22Rv1 (cell line): ENCODE measurements around the gene GOLGA6C.
"Not testable (repeated sequence)": the region's sequence is repeated elsewhere in the genome, so short reads cannot be mapped to it uniquely, and the experiment has no call there.

Experiments used
- H3K27ac ChIP-seq: fragments of 450-650 bp; 2 replicates; pipeline ENCODE4 v1.5.1; 2017
- ZFX ChIP-seq: fragments of 450-650 bp; IDR thresholded peaks from 2 replicates; pipeline ENCODE4 v1.6.1; 2017; ENCODE audit warnings: antibody characterized with exemption, borderline replicate concordance
- TF ChIP-seq, protein P1 (sequence below): fragments of 450-650 bp; IDR thresholded peaks from 2 replicates; pipeline ENCODE4 v1.5.1; 2017; ENCODE audit warnings: mild to moderate bottlenecking

The GOLGA6C gene, protein sequence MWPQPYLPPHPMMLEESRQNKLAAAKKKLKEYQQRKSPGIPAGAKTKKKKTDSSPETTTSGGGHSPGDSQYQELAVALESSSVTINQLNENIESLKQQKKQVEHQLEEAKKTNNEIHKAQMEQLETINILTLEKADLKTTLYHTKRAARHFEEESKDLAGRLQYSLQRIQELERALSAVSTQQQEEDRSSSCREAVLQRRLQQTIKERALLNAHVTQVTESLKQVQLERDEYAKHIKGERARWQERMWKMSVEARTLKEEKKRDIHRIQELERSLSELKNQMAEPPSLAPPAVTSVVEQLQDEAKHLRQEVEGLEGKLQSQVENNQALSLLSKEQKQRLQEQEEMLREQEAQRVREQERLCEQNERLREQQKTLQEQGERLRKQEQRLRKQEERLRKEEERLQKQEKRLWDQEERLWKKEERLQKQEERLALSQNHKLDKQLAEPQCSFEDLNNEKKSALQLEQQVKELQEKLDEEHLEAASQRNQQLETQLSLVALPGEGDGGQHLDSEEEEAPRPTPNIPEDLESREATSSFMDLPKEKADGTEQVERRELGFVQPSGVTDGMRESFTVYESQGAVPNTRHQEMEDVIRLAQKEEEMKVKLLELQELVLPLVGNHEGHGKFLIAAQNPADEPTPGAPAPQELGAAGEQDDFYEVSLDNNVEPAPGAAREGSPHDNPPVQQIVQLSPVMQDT

DNA sequence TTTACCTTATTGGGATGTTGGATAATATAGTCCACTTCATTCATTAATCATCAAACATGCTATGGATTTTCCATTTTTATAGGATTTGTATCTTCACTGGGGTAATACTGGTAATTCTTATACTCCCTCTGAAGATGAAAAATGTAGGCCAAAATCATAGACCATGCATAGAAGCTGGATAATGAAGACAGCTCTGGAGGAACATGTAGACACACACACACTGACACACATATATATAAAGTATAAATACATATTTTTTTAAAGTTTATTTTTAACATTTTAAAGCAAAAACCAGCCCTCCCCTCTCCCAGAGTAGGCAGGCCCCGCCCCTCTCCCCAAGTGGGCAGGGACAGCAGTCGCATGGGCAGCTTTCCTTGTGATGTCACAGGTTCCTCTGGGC lies at the start of gene GOLGA6C:
Gene GOLGA6C (plus strand): TSS at position 301 of the 400 bp plus-strand sequence. CDS start 265 bp downstream, outside the sequence.
- not testable (repeated sequence) for H3K27ac ChIP-seq

DNA sequence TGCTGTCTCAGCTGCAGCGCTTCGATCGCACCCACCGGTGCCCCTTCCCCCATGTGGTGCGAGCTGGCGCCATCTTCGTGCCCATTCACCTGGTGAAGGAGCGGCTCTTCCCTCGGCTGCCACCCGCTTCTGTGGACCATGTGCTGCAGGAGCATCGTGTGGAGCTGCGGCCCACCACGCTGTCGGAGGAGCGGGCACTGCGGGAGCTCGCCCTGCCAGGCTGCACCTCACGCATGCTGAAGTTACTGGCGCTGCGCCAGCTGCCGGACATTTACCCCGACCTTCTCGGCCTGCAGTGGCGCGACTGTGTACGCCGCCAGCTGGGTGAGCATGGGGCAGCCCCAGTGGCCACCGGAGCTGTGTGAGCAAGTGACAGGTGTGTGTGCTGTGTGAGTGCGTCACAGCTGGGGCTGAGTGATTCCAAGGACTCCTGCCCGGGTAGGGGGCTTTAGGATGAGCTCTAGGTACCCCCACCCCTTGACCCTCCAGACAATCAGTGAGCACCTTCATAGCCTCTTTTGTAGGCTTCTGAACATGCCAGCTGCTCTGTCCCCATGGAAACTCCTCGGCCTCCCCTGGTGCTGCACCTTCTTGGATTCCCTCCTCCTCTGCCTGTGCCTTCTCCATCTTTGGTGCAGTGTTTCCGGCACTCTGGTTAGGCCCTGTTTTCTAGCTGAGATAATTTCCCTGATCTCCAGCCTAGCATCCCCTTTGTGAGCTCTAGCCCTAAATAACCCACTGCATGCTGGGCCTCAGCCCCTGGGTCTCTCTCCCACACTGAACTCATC lies 49.4 kb upstream of the GOLGA6C start:
- no peak overlapping the region for H3K27ac ChIP-seq

DNA sequence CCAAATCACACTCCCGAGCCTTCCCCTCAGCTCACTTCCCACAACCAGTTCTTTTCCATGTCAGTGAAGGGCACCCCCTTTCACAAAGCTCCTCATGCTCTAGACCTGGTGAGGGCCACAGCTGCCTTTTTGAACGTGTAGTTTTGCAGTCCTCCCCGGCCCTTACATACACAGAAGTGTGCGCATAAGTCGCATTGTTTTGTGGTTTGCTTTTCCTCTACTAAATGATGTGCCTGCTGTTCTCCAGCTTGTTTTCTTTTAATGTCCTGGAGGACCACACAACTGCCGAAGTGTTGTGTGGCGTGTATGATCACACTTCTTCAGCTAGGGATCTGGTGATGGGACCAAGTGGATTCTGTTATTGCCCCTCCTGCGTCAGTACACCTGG lies 48.9 kb upstream of the GOLGA6C start:
- no peak overlapping the region for H3K27ac ChIP-seq
- TF ChIP-seq, protein P1, sequence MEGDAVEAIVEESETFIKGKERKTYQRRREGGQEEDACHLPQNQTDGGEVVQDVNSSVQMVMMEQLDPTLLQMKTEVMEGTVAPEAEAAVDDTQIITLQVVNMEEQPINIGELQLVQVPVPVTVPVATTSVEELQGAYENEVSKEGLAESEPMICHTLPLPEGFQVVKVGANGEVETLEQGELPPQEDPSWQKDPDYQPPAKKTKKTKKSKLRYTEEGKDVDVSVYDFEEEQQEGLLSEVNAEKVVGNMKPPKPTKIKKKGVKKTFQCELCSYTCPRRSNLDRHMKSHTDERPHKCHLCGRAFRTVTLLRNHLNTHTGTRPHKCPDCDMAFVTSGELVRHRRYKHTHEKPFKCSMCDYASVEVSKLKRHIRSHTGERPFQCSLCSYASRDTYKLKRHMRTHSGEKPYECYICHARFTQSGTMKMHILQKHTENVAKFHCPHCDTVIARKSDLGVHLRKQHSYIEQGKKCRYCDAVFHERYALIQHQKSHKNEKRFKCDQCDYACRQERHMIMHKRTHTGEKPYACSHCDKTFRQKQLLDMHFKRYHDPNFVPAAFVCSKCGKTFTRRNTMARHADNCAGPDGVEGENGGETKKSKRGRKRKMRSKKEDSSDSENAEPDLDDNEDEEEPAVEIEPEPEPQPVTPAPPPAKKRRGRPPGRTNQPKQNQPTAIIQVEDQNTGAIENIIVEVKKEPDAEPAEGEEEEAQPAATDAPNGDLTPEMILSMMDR, result no peak
- no peak for TF ChIP-seq ZFX

More for the DNA sequence above, 49.4 kb upstream of the GOLGA6C start:
- TF ChIP-seq, protein P1, result no peak
- no peak for TF ChIP-seq ZFX

DNA sequence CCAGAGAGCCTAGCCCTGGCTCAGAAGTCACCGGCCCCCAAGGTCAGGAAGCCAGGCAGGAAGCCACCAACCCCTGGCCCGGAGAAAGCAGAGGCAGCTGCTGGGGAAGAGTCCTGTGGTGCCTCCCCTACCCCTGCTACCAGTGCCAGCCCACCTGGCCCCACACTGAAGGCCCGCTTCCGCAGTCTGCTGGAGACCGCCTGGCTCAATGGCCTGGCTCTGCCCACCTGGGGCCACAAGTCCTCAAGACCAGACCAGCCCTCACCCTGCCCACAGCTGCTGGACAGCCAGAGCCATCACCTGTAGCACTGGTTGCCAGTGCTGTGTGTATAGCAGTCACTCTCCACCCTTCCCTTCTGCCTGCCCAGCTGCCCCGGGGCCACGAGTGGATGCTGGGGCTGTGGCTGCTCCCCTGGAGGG lies 47.3 kb upstream of the GOLGA6C start:
- no peak overlapping the region for H3K27ac ChIP-seq
- TF ChIP-seq ZFX, result no peak
- TF ChIP-seq, protein P1, result no peak

DNA sequence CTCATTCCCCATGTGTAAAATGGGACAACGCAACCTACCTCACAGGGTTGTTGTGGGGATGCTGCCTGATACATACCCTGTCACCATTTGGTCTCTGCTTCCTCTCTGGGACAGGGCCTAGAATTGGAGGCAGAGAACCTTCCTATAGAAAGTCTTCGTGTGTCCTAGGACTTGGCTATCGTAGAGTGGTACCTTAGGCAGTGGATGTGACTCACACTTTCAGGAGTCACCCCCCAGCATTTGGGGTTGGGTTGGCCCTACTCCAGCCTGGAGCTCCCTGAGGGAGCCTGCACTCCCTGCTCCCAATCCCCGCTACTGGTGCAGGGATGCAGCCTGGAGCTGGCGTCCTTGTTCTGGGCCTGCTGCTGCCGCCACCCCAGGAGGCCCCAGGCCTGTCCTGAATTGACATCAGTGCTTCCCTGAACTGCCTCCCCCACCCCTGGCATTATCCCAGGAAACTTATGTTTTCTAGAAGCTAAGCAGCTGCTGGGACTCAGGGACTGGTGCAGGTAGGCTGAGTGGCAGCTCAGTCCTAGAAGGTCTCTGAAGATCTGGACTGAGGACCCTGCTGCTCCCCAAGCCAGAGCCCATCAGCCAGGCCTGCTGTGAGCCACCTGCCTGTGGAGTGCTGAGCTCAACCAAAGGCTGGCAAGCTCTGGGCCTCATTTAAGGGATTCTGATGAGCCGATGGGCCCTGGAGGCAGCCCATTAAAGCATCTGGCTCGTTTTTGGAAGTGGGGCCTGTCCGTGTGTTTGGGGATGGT lies 46.5 kb upstream of the GOLGA6C start:
- TF ChIP-seq, protein P1, result no peak
- TF ChIP-seq ZFX, result no peak
- H3K27ac ChIP-seq, result no peak overlapping the region

DNA sequence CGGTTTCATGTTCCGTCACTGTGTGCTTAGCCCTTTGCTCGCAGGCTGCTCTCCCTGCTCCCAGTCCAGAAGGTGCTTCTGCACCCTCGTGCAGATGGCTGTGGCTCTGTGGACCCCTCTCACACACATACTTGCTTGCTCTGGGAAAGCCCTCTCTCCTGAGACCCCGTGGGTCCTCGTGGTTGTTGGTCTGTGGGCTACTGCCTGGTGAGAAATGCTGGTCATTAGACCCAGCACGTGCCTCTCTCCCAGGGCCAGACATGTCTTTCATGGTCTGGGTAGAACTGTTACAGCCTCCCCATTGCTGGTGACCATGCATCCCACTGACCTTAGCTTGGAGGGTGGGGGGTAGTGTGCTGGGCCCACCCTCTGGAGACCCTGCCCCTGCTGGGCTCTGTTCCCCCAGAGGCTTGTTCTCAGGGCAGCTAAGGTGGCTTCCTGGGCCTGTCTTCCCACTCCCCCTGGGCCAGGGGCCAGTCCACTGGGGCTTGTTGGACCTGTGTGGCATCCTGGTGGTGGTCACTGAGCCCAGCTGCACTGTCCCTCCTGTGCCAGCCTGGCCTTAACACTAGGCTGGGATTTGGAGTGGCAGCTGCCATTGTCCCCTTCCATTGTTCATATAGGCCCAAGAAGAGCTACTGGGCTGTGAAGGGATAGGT lies 45.8 kb upstream of the GOLGA6C start:
- H3K27ac ChIP-seq, result no peak overlapping the region
- no peak for TF ChIP-seq ZFX
- TF ChIP-seq, protein P1, result no peak
